Cortex of kidney (tissue), 1 donor: Measurements from ENCODE around the gene YWHAH.
A peak's percentile ranks its signal among the peaks of the same experiment; 100 is the strongest.

Source experiments
- DNase-seq: peaks from one replicate; lab custom pipeline; 2025; lab: John Stamatoyannopoulos, UW

Gene YWHAH

GRCh38 chr22:31943978-31944699 is at the start of gene YWHAH:
Gene YWHAH (plus strand): TSS chr22:31944535. CDS start chr22:31944734, 199 bp downstream.
- peak; percentile 94 for DNase-seq

- DNase-seq: no peak
These were observed 48.8 kb upstream of the YWHAH start for GRCh38 chr22:31895411-31896123.

GRCh38 chr22:31896472-31896871 is 47.9 kb upstream of the YWHAH start:
- no peak for DNase-seq

GRCh38 chr22:31897842-31898805 is 46.2 kb upstream of the YWHAH start:
- DNase-seq: no peak

- no peak for DNase-seq
These were observed 45.4 kb upstream of the YWHAH start for GRCh38 chr22:31898926-31899325.

GRCh38 chr22:31899669-31900068 is 44.7 kb upstream of the YWHAH start:
- no peak for DNase-seq

- no peak for DNase-seq
These were observed 42.8 kb upstream of the YWHAH start for GRCh38 chr22:31901388-31902137.

GRCh38 chr22:31904651-31905050 is 39.7 kb upstream of the YWHAH start:
- DNase-seq: no peak

GRCh38 chr22:31905356-31905755 is 39.0 kb upstream of the YWHAH start:
- no peak for DNase-seq

- DNase-seq: no peak
These were observed 38.2 kb upstream of the YWHAH start for GRCh38 chr22:31906086-31906485.

GRCh38 chr22:31906569-31906968 is 37.8 kb upstream of the YWHAH start:
- DNase-seq: no peak

- no peak for DNase-seq
These were observed 34.4 kb upstream of the YWHAH start for GRCh38 chr22:31909977-31910376.

GRCh38 chr22:31911565-31912406 is 32.5 kb upstream of the YWHAH start:
- DNase-seq: no peak

GRCh38 chr22:31912407-31912743 is 32.0 kb upstream of the YWHAH start:
- DNase-seq: no peak

- no peak for DNase-seq
These were observed 28.7 kb upstream of the YWHAH start for GRCh38 chr22:31915586-31915985.

GRCh38 chr22:31917227-31917921 is 27.0 kb upstream of the YWHAH start:
- DNase-seq: no peak

GRCh38 chr22:31919730-31920129 is 24.6 kb upstream of the YWHAH start:
- no peak for DNase-seq

- no peak for DNase-seq
These were observed 24.0 kb upstream of the YWHAH start for GRCh38 chr22:31920306-31920705.

GRCh38 chr22:31921106-31921505 is 23.2 kb upstream of the YWHAH start:
- no peak for DNase-seq

- DNase-seq: no peak
These were observed 21.8 kb upstream of the YWHAH start for GRCh38 chr22:31922534-31922933.
